ENCODE results near the gene SRRM4. TPM values are rescaled to one million over a fixed set of nuclear protein-coding genes. Genes with fewer than 3 reads are reported as not detected.

Gene SRRM4
- polyA plus RNA-seq, 3 donors = not detected

DNA sequence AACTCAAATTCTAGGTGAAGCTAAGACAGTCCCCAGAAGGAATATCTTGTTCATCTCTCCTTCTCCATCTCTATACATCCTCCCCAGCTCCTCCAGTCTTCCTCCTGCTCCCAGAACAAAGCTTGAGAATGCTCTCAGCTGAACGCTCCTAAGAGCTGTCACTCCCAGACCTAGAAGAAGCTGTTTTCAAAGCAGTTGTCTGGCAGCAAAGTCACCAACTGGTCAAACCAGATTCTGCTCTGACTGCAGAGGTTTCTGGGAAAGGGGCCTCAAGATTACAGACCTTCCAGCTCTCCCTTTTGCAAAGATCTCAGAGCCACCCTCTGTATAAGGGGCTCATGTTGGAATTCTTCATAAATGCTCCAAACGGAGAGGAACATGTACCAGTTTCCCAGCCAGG, 187.8 kb downstream of the SRRM4 start:
- Mint-ChIP-seq H3K9me3 (peaks cover 0 to 3% (median 0%) of the 10 kb centered on the region in 7 donors), H3K36me3 (no peaks in the 10 kb centered on the region), H3K4me3 (no peak overlapping the region), H3K27me3 (ENCODE audit: low read depth in 3 of 3) (peaks cover 1 to 4% (median 2%) of the 10 kb centered on the region in 3 donors), H3K27ac (peak overlapping the region in 1 of 7 donors; percentile 3), H3K4me1 (no peaks in the 10 kb centered on the region)
- no peaks in the 10 kb centered on the region for H3K79me2 ChIP-seq (ENCODE audit: insufficient read depth, low read length)
- no peak overlapping the region for H3K4me3 ChIP-seq (replicated peaks in 1 of 3; ENCODE audit: low read depth in 2 of 3, low read length in 3 of 3)
- no peaks in the 10 kb centered on the region for H3K4me1 ChIP-seq (ENCODE audit: control insufficient read depth in 1 of 2, insufficient read depth in 2 of 2, low read length in 2 of 2)
- TF ChIP-seq, protein P1, sequence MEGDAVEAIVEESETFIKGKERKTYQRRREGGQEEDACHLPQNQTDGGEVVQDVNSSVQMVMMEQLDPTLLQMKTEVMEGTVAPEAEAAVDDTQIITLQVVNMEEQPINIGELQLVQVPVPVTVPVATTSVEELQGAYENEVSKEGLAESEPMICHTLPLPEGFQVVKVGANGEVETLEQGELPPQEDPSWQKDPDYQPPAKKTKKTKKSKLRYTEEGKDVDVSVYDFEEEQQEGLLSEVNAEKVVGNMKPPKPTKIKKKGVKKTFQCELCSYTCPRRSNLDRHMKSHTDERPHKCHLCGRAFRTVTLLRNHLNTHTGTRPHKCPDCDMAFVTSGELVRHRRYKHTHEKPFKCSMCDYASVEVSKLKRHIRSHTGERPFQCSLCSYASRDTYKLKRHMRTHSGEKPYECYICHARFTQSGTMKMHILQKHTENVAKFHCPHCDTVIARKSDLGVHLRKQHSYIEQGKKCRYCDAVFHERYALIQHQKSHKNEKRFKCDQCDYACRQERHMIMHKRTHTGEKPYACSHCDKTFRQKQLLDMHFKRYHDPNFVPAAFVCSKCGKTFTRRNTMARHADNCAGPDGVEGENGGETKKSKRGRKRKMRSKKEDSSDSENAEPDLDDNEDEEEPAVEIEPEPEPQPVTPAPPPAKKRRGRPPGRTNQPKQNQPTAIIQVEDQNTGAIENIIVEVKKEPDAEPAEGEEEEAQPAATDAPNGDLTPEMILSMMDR (IDR thresholded peaks at IDR 0.05) = no peak
- no peak overlapping the region for H3K4me2 ChIP-seq (replicated peaks; ENCODE audit: extremely low read depth, low read length, poor library complexity, severe bottlenecking)
- H3K27me3 ChIP-seq (ENCODE audit: control insufficient read depth in 2 of 2, insufficient read depth in 2 of 2, low read length in 2 of 2) = no peaks in the 10 kb centered on the region
- no peak overlapping the region for H2AFZ ChIP-seq (ENCODE audit: insufficient read depth, low read depth, low read length, poor library complexity, severe bottlenecking)
- DNase-seq = no peak
- no peaks in the 10 kb centered on the region for H3K36me3 ChIP-seq (replicated peaks in 1 of 2; ENCODE audit: control insufficient read depth in 1 of 2, insufficient read depth in 2 of 2, low read length in 2 of 2)
- WGBS (ENCODE audit: insufficient coverage) = 30% methylated on average over 1 of the region's 2 CpGs
- no peak overlapping the region for H3K27ac ChIP-seq (ENCODE audit: low read depth in 1 of 2, low read length in 2 of 2)
- no peaks in the 10 kb centered on the region for H4K20me1 ChIP-seq (ENCODE audit: insufficient read depth, low read length)
- no peaks in the 10 kb centered on the region for H3K9me3 ChIP-seq (replicated peaks in 1 of 2; ENCODE audit: control insufficient read depth in 1 of 2, insufficient read depth in 1 of 2, low read length in 2 of 2)
- no peak overlapping the region for H3K9ac ChIP-seq (ENCODE audit: insufficient read depth, low read length, poor library complexity, severe bottlenecking)
- intact Hi-C loops (cut with micrococcal nuclease) = no loop called here

DNA sequence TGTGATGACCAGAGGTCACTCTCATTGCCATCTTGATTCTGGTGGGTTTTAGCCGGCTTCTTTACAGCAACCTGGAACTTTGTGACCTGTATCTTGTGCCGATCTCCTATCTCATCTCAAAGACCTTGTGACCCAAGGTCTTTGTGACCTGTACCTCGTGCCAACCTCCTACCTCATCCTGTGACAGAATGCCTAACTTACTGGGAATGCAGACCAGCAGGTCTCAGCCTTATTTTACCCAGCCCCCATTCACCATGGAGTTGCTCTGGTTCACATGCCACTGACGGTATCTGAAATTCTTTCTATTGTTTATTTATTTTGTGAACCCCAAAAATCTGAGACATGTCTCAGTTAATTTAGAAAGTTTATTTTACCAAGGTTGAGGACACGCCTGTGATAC, 189.9 kb downstream of the SRRM4 start:
- H3K79me2 ChIP-seq (ENCODE audit: insufficient read depth, low read length) = no peaks in the 10 kb centered on the region
- intact Hi-C loops (cut with micrococcal nuclease) = no loop called here
- H3K27ac ChIP-seq (ENCODE audit: low read depth in 1 of 2, low read length in 2 of 2) = no peak overlapping the region
- H3K4me2 ChIP-seq (replicated peaks; ENCODE audit: extremely low read depth, low read length, poor library complexity, severe bottlenecking) = no peak overlapping the region
- Mint-ChIP-seq H3K27ac (no peak overlapping the region), H3K9me3 (peaks cover 0 to 3% (median 0%) of the 10 kb centered on the region in 7 donors), H3K4me1 (no peaks in the 10 kb centered on the region), H3K27me3 (ENCODE audit: low read depth in 3 of 3) (peaks cover 3 to 4% (median 4%) of the 10 kb centered on the region in 3 donors), H3K4me3 (no peak overlapping the region), H3K36me3 (no peaks in the 10 kb centered on the region)
- no peak for DNase-seq
- no peak overlapping the region for H3K9ac ChIP-seq (ENCODE audit: insufficient read depth, low read length, poor library complexity, severe bottlenecking)
- H3K4me1 ChIP-seq (ENCODE audit: control insufficient read depth in 1 of 2, insufficient read depth in 2 of 2, low read length in 2 of 2) = no peaks in the 10 kb centered on the region
- H3K9me3 ChIP-seq (replicated peaks in 1 of 2; ENCODE audit: control insufficient read depth in 1 of 2, insufficient read depth in 1 of 2, low read length in 2 of 2) = no peaks in the 10 kb centered on the region
- no peak overlapping the region for H2AFZ ChIP-seq (ENCODE audit: insufficient read depth, low read depth, low read length, poor library complexity, severe bottlenecking)
- WGBS (ENCODE audit: insufficient coverage) = 85% methylated on average over 3 of the region's 5 CpGs
- no peak overlapping the region for H3K4me3 ChIP-seq (replicated peaks in 1 of 3; ENCODE audit: low read depth in 2 of 3, low read length in 3 of 3)
- no peaks in the 10 kb centered on the region for H3K27me3 ChIP-seq (ENCODE audit: control insufficient read depth in 2 of 2, insufficient read depth in 2 of 2, low read length in 2 of 2)
- TF ChIP-seq, protein P1 (IDR thresholded peaks at IDR 0.05) = no peak
- no peaks in the 10 kb centered on the region for H4K20me1 ChIP-seq (ENCODE audit: insufficient read depth, low read length)
- no peaks in the 10 kb centered on the region for H3K36me3 ChIP-seq (replicated peaks in 1 of 2; ENCODE audit: control insufficient read depth in 1 of 2, insufficient read depth in 2 of 2, low read length in 2 of 2)
